Adipose tissue (tissue), 3 donors: ENCODE data around the gene SHH. TPM values are rescaled to one million over a fixed set of nuclear protein-coding genes. Genes with fewer than 3 reads are reported as not detected.
"Not testable (repeated sequence)": the region's sequence is repeated elsewhere in the genome, so short reads cannot be mapped to it uniquely, and the experiment has no call there.

Source experiments
- H3K27ac ChIP-seq: one replicate; pipeline ENCODE4 v1.5.1; 2013; ENCODE audit warnings: low read depth, low read length
- WGBS, 3 donors: extraction: QIAGEN DNeasy Blood & Tissue Kit; methylation state at CpG; one replicate each; pipeline ENCODE4 v1.1.7; 2013; 5-methylcytosine and 5-hydroxymethylcytosine counted together
- polyA plus RNA-seq, 3 donors: library from polyadenylated mRNA; stranded (reverse); fragments of 200-250 nt; gene quantifications; one replicate each; pipeline ENCODE4 v1.2.3, GENCODE V29; 2013
- donor health status: healthy with polysubstance abuse.
- donor health status: Bipolar disorder and iron deficiency.
- donor health status: healthy.

Gene SHH
- polyA plus RNA-seq, 3 donors: 0.01 to 0.25 (median 0.22) TPM

GRCh38 chr7:155844526-155844925 is 32.3 kb upstream of the SHH start:
- WGBS, 3 donors: 79 to 94% (median 88%) methylated on average over 16 of the region's 16 CpGs
- no peak overlapping the region for H3K27ac ChIP-seq

- whole genome bisulfite sequencing, 3 donors: 41 to 53% (median 44%) methylated on average over 14 of the region's 14 CpGs
- no peak overlapping the region for H3K27ac ChIP-seq
Observed at GRCh38 chr7:155844019-155844453, 31.8 kb upstream of the SHH start.

- WGBS, 3 donors: 83 to 91% (median 89%) methylated on average over 20 of the region's 20 CpGs
- H3K27ac ChIP-seq: no peak overlapping the region
Observed at GRCh38 chr7:155843426-155844018, 31.3 kb upstream of the SHH start.

GRCh38 chr7:155842496-155843265 is 30.4 kb upstream of the SHH start:
- WGBS, 3 donors: 80 to 86% (median 81%) methylated on average over 21 of the region's 21 CpGs
- H3K27ac ChIP-seq: no peak overlapping the region

GRCh38 chr7:155840909-155841308 is 28.6 kb upstream of the SHH start:
- no peak overlapping the region for H3K27ac ChIP-seq
- 83 to 89% (median 86%) methylated on average over 8 of the region's 8 CpGs for WGBS, 3 donors

- no peak overlapping the region for H3K27ac ChIP-seq
- 78 to 82% (median 82%) methylated on average over 21 of the region's 21 CpGs for WGBS, 3 donors
Observed at GRCh38 chr7:155840262-155840885, 28.1 kb upstream of the SHH start.

- no peak overlapping the region for H3K27ac ChIP-seq
- WGBS, 3 donors: 72 to 78% (median 76%) methylated on average over 8 of the region's 8 CpGs
Observed at GRCh38 chr7:155839461-155839860, 27.2 kb upstream of the SHH start.

- WGBS, 3 donors: 89 to 91% (median 91%) methylated on average over 12 of the region's 12 CpGs
- H3K27ac ChIP-seq: not testable (repeated sequence)
Observed at GRCh38 chr7:155838312-155838711, 26.0 kb upstream of the SHH start.

GRCh38 chr7:155837126-155837479 is 24.8 kb upstream of the SHH start:
- H3K27ac ChIP-seq: no peak overlapping the region
- WGBS, 3 donors: 90 to 96% (median 92%) methylated on average over 3 of the region's 3 CpGs

DNA sequence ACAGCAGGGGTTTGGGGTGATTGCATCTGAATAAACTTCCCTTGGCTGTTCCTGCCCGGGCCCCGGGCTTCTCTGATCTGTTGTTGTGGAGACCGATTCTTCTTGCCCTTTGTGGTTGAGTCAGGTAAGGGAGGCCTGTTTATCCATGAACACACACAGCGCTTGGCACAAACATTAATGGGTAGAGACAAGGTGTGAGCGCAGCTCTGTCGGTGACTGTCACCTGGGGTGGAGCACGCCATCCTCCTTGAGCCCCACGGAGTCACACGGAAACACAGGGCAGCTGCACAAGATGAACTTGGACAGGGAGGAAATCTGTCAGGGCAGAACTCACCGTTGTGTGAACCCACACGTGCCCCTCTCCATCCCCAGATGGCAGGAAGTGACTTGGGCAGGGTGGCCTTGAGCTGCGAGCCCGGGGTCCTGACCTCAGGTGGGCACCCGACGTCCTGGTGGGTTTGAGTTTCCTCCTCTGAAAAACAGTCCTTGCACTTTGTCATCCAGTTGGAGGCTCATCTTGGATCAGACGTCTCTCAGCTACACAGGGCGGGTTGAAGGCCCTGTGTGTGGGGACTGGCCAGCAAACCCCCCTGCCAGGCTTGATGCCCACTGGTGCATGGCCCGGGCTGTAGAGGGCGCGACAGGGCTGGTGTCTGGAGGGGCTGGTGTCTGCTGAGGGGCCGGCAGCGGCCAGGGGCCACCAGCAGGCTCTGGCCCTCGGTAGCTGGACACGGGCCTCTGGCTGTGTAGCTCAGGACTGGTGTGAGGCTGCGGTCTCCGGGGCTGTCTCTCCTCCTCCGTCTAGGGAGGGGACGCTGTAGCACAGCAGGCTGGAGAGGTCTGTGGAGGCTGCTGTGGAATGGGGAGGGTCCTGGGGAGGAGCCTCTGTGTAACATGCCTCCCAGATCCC is 24.2 kb upstream of the SHH start:
- WGBS, 3 donors: 72 to 74% (median 74%) methylated on average over 28 of the region's 28 CpGs

DNA sequence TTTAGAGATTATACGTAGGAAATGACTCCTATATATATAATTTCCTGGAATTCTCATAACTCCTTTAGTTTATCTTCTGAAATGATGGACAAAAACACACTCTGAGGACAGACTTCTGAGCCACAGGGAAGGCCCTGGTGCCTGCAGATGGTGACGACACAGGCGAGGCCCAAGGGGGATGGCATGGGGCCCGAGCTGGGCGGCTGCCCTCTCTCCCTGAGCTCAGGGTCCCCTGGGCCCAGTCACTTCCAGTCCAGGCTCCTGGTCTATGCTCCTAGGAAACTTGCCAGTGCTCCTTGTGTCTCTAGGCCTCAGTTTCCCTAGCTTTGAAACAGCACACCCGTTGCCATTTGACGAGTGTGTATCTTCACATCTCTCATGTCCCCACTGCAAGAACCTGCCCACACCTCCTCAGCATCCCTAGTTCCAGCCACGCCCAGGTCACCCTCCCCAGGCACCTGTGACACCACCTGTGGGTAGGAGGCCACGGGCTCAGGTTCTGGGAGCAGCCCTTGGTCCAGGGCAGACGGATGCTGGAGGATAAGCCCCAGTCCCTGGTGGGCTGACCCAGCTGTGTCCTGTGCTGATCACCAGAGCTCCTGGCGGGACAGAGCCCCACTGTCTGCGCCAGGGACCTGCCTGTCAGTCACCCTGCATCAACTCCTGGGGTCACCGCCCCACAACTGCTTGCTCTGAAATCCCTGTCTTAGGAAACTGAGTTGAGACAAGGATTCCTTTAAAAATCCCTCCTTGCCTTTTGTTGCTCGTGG is 23.4 kb upstream of the SHH start:
- 76 to 86% (median 80%) methylated on average over 14 of the region's 14 CpGs for WGBS, 3 donors

More for the DNA sequence above, 24.2 kb upstream of the SHH start:
- H3K27ac ChIP-seq: no peak overlapping the region

GRCh38 chr7:155834486-155835048 is 22.3 kb upstream of the SHH start:
- no peak overlapping the region for H3K27ac ChIP-seq
- WGBS, 3 donors: 78 to 87% (median 85%) methylated on average over 16 of the region's 16 CpGs

More for the DNA sequence above, 23.4 kb upstream of the SHH start:
- no peak overlapping the region for H3K27ac ChIP-seq

- no peak overlapping the region for H3K27ac ChIP-seq
- WGBS, 3 donors: 53 to 73% (median 66%) methylated on average over 13 of the region's 13 CpGs
Observed at GRCh38 chr7:155833651-155834050, 21.4 kb upstream of the SHH start.

GRCh38 chr7:155832581-155832981 is 20.3 kb upstream of the SHH start:
- H3K27ac ChIP-seq: no peak overlapping the region
- WGBS, 3 donors: 64 to 76% (median 71%) methylated on average over 7 of the region's 7 CpGs

- H3K27ac ChIP-seq: no peak overlapping the region
- 53 to 79% (median 74%) methylated on average over 18 of the region's 18 CpGs for whole genome bisulfite sequencing, 3 donors
Observed at GRCh38 chr7:155831807-155832524, 19.7 kb upstream of the SHH start.

DNA sequence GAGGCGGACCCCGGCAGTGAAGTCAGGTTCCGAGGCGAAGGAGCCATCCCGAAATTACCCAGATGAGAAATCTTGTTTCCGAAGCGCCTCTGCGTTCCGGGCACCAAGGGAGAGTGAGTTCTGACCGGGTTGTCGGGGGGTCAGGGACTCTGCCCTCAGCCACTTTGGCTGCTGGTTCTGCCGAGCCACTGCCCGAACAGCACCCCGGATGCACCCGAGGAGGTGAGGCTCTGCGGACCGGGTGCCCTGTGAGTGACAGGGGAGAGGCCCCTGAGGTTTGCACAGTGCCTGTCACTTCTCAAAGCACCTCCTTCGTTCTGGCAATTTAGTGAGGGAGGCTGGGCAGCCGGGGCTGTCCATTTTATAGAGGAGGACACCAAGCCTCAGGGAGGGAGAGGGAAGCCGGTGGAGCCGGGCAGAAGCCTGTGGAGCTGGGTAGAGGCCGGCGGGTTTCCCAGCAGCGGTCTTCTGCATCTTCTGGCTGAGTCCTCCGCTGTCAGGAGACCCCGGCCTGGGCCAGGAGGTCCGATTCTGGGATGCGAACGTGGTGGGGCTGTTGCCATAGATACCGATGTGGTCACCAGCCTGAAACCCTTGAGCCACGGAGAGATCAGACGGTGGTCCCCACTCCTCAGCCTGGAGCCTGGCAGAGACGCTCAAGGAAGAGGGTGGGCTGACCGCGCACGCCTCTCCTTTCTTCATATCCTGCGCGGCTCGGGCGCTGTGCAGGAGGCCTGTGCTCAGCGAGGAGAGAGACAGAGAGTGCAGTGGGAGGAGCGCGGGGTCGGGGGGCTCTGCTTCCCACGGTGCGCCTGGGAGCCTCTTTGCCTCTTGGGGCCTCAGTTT is 18.9 kb upstream of the SHH start:
- no peak overlapping the region for H3K27ac ChIP-seq
- WGBS, 3 donors: 82 to 85% (median 84%) methylated on average over 46 of the region's 46 CpGs
